ENCODE measurements around the gene CDK3. TPM values are rescaled to one million over a fixed set of nuclear protein-coding genes. Genes with fewer than 3 reads are reported as not detected.

CDK3 gene
- total RNA-seq, 1 experiment from 2014 or later = 9.8 TPM

DNA sequence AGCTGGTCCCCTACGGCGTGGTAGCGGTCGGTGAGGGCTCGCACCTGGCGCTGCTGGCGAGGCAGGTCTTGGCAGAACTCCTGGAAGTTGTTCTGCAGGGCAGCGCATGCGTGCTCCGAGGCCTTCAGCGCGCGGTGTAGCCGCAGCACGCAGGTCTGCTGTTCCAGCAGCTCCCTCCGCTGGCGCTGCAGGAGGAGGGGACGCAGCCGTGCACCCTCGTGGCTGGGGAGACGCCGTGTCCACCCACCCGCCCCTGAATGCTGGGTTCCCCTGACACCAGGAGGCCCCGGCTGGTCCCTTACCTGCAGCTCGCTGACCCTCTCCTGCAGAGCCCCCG lies 14.2 kb downstream of the CDK3 start:
- H3K36me3 Mint-ChIP-seq (ENCODE audit: insufficient read depth, unreplicated experiment) = peaks cover 58% of the 10 kb centered on the region
- no peaks in the 10 kb centered on the region for H3K27me3 Mint-ChIP-seq (ENCODE audit: unreplicated experiment)
- no peaks in the 10 kb centered on the region for H3K9me3 Mint-ChIP-seq (ENCODE audit: low read depth, unreplicated experiment)
- CTCF ChIA-PET = interaction anchor here (0.5 to 1.7 kb wide), 13 partner anchors 9 to 265 kb away, joined by 3 to 14 read pairs (median 4); partner anchors contain the start of genes CDK3, EXOC7, FBF1 and SRP68
- no peaks in the 10 kb centered on the region for H3K4me1 Mint-ChIP-seq (ENCODE audit: low read depth, unreplicated experiment)
- no TSS peak for BruUV-seq (replicated peaks)
- H3K27ac Mint-ChIP-seq (ENCODE audit: unreplicated experiment) = no peak overlapping the region
- no peak overlapping the region for H3K4me3 Mint-ChIP-seq (ENCODE audit: low read depth, unreplicated experiment)
- no peak for DNase-seq
- TF ChIP-seq, protein P1, sequence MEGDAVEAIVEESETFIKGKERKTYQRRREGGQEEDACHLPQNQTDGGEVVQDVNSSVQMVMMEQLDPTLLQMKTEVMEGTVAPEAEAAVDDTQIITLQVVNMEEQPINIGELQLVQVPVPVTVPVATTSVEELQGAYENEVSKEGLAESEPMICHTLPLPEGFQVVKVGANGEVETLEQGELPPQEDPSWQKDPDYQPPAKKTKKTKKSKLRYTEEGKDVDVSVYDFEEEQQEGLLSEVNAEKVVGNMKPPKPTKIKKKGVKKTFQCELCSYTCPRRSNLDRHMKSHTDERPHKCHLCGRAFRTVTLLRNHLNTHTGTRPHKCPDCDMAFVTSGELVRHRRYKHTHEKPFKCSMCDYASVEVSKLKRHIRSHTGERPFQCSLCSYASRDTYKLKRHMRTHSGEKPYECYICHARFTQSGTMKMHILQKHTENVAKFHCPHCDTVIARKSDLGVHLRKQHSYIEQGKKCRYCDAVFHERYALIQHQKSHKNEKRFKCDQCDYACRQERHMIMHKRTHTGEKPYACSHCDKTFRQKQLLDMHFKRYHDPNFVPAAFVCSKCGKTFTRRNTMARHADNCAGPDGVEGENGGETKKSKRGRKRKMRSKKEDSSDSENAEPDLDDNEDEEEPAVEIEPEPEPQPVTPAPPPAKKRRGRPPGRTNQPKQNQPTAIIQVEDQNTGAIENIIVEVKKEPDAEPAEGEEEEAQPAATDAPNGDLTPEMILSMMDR (IDR thresholded peaks at IDR 0.05; ENCODE audit: unreplicated experiment) = no peak
- intact Hi-C loops (cut with micrococcal nuclease; ENCODE audit: unreplicated experiment) = loop anchor here (1.0 kb wide), 1 partner anchor 42 kb away; no protein-coding TSS in a partner anchor

DNA sequence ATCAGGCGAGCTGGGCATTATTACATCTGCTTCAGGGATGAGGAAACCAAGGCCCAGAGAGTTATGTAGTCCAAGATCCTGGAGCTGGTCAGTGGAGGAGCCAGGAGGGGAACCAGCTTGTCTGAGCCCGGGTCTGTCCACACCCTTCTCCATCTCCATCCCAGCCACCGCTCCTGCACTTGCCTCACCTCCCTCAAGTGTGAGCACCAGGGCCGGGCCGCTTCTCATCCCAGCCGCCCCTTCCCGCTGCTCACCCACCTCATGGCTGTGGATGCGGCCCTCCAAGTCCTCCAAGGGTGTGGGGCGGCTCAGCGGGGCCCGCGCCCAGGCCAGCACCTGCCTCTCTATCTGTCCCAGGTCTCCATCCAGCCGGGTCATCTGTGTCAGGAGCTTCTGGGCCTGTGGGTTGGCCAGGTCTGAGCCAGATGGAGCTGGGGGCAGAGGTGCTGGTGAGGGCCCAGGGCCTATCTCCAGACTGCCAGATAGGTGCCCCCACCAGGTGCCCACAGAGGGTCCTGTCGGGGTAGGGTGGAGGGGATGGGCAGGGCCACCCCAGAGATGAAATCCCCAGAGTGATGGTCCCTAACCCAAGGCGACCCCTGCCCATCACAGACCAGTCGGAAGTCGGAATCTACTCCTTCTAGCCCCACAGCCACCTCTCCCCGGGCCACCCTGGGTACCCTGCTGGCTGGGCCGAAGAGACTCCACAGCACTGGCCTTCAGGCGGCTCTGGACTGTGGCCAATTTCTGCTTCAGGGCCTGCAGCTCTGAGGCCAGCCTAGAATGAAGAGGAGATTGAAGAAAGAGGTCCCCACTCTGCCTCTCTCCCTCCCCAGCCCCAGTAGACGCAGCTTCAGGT lies 17.1 kb downstream of the CDK3 start:
- intact Hi-C loops (cut with micrococcal nuclease; ENCODE audit: unreplicated experiment) = no loop called here
- Mint-ChIP-seq H3K36me3 (ENCODE audit: insufficient read depth, unreplicated experiment) (peaks cover 36% of the 10 kb centered on the region), H3K27me3 (ENCODE audit: unreplicated experiment) (no peaks in the 10 kb centered on the region), H3K27ac (ENCODE audit: unreplicated experiment) (no peak overlapping the region), H3K4me1 (ENCODE audit: low read depth, unreplicated experiment) (no peaks in the 10 kb centered on the region), H3K9me3 (ENCODE audit: low read depth, unreplicated experiment) (no peaks in the 10 kb centered on the region), H3K4me3 (ENCODE audit: low read depth, unreplicated experiment) (no peak overlapping the region)
- CTCF ChIA-PET = interaction anchor here (0.6 kb wide), 2 partner anchors 13 to 89 kb away, joined by 3 read pairs; no protein-coding TSS in a partner anchor
- BruUV-seq (replicated peaks) = no TSS peak
- TF ChIP-seq, protein P1 (IDR thresholded peaks at IDR 0.05; ENCODE audit: unreplicated experiment) = no peak
- DNase-seq = no peak

DNA sequence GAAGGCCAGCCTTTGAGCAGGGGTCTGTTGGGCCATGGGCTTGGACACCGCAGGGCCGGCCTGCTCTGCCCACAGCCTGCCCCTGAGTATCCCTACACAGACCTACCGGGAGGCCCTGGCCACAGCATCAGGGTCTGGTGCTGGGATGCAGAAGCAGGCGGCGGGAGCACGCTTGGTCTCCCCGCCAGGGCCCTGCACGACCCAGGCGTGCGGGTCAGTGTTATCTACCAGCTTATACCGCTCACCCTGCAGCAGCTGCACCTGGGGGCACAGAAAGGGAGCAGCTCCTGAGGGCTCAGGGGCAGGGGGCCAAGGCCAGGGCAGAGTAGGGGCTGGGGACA lies 17.7 kb downstream of the CDK3 start:
- Mint-ChIP-seq H3K4me3 (ENCODE audit: low read depth, unreplicated experiment) (no peak overlapping the region), H3K9me3 (ENCODE audit: low read depth, unreplicated experiment) (no peaks in the 10 kb centered on the region), H3K4me1 (ENCODE audit: low read depth, unreplicated experiment) (no peaks in the 10 kb centered on the region), H3K27ac (ENCODE audit: unreplicated experiment) (no peak overlapping the region), H3K36me3 (ENCODE audit: insufficient read depth, unreplicated experiment) (peaks cover 41% of the 10 kb centered on the region), H3K27me3 (ENCODE audit: unreplicated experiment) (no peaks in the 10 kb centered on the region)
- BruUV-seq (replicated peaks) = no TSS peak
- TF ChIP-seq, protein P1 (IDR thresholded peaks at IDR 0.05; ENCODE audit: unreplicated experiment) = no peak
- CTCF ChIA-PET = no interaction called here
- DNase-seq = no peak
- intact Hi-C loops (cut with micrococcal nuclease; ENCODE audit: unreplicated experiment) = no loop called here

DNA sequence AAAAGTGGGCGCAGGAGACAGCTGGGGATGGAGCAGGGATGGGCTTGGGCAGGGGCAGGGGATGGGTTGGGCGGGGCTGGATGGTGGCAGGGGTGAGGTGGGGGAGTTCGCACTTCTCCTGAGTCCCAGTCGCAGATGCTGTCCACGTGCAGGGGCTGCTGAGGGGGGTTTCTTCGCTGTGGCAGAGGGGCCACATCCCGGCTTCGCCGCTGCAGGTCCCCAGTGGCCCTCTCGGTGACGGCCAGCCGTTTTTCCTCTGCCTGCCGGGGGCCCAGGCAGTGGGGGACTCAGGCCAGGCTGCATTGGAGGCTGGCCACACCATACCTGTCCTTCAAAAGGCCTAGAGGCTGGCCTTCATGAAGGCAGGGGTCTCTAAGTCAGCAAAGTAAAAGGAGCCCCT lies 18.1 kb downstream of the CDK3 start:
- CTCF ChIA-PET = no interaction called here
- H3K36me3 Mint-ChIP-seq (ENCODE audit: insufficient read depth, unreplicated experiment) = peaks cover 41% of the 10 kb centered on the region
- DNase-seq = no peak
- TF ChIP-seq, protein P1 (IDR thresholded peaks at IDR 0.05; ENCODE audit: unreplicated experiment) = no peak
- H3K27me3 Mint-ChIP-seq (ENCODE audit: unreplicated experiment) = no peaks in the 10 kb centered on the region
- H3K9me3 Mint-ChIP-seq (ENCODE audit: low read depth, unreplicated experiment) = no peaks in the 10 kb centered on the region
- BruUV-seq (replicated peaks) = no TSS peak
- H3K27ac Mint-ChIP-seq (ENCODE audit: unreplicated experiment) = no peak overlapping the region
- no peak overlapping the region for H3K4me3 Mint-ChIP-seq (ENCODE audit: low read depth, unreplicated experiment)
- intact Hi-C loops (cut with micrococcal nuclease; ENCODE audit: unreplicated experiment) = no loop called here
- H3K4me1 Mint-ChIP-seq (ENCODE audit: low read depth, unreplicated experiment) = no peaks in the 10 kb centered on the region

Data from Calu3 (cell line).